Measurements from ENCODE around the gene NDUFB4.
"Not testable (repeated sequence)": the region's sequence is repeated elsewhere in the genome, so short reads cannot be mapped to it uniquely, and the experiment has no call there.

The NDUFB4 gene

DNA sequence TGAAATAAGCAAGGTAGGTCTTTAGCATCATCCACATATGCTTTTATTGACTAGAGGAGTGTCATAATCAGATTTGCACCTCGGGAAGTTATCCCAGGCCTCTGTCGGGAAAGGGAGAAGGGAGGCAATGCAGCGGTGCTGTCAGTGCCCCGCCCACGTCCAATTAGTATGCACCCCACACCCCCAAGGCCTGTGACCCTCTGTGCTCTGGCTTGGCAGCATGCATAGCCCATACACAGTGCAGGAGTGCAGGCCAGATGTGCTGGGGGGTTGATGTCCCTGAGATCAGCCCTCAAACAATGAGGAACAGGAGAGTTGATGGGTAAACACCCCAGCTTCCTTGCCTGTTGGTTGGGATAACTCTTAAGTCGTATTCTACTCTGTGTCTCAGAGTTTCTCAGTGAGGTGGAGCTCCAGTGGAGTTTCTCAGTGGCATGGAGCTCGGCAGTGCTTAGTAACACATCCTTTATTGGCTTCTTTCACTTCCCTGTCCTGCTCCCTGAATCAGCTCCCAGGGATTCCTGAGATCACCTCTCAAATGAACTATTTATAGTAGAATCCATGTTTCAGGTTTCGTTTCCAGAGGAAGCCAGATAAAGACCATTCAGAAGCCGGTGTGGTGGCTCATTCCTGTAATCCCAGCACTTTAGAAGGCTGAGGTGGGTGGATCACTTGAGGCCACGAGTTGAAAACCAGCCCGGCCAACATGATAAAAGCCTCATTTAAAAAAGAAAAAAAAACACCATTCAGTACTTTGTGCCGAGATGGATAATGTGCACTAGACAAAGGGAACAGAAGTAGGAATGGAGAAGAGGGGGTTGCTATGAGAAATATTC is 26.7 kb upstream of the NDUFB4 start:
- no peak for DNase-seq (ENCODE audit: low read depth)

DNA sequence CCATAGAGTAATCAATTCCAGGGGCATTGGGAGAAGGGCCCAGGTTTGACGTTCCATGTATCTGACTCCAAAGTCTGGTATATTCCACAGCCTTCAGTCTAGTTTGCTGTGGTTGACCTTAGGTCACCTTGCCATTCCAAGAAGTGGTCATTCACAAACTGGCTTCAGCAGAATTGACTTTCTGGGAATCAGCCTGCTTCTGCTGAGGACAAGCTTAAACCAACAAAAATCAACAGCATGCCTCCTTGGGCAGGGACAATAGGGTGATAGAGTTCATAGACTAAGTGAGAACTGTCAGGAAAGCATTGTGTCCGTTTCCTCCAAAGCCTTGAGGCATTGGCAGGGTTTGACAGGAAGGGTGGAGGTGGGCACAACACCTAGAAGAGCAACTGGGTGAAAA is 24.1 kb upstream of the NDUFB4 start:
- no peak for DNase-seq (ENCODE audit: low read depth)

DNA sequence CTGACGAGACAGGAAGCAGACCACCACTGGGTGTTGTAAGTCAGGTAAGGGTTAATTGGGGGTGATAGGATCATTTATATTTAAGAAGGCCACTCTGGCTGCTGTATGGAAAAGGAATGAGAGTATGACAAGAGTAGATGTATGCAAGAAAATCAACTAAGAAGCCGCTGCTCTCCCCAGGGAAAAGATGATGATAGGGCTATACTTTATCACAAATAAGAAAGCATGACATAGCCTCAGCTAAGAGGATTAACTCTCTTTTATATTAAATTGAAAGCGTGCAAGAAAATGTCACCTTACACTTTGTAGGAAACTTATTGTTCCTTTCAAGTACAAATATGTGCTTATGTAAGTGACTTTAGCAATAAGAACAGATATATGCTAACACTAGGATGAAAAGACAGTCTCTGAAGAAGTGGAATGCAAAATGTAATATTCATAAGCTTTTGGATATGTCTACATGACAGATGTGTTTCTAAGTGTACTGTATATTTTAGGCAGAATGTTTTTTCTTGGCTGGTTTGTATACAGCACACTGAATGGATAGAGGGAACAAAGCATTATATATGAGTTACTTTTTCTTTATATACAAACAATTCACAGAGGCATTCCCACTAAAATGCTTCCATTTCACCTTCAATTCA is 8.7 kb upstream of the NDUFB4 start:
- DNase-seq (ENCODE audit: low read depth): no peak

DNA sequence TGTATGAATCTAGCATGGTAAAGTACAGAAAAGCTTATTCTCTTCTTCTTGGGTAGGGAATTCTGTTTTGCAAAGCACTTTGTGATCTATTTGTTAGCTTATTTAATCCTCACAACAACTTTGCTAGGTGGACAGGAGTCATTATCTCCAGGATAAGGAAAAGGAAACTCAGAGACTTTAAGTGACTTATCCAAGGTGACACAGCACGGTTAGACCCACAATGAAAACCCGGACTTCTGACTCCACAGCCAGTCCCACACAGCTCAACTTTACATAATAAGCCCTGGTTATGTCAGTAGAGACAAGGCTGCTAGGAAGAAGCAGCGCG is 384 bp upstream of the NDUFB4 start:
- no peak for DNase-seq (ENCODE audit: low read depth)

DNA sequence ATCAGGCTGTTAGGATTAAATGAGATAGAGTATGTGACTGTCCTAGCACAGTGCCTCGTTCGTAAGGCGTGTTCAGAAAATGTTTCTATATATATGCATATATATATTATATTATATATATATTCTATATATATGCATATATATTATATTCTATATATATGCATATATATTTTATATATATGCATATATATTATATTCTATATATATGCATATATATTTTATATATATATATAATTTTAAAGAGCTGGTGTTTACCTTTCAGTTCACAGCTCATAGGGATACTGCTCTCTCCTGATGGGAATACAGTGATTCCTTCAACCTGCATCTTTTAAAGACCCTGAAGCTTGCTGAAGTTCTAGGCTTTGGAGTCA is 702 bp downstream of the NDUFB4 start:
- DNase-seq (ENCODE audit: low read depth): no peak

DNA sequence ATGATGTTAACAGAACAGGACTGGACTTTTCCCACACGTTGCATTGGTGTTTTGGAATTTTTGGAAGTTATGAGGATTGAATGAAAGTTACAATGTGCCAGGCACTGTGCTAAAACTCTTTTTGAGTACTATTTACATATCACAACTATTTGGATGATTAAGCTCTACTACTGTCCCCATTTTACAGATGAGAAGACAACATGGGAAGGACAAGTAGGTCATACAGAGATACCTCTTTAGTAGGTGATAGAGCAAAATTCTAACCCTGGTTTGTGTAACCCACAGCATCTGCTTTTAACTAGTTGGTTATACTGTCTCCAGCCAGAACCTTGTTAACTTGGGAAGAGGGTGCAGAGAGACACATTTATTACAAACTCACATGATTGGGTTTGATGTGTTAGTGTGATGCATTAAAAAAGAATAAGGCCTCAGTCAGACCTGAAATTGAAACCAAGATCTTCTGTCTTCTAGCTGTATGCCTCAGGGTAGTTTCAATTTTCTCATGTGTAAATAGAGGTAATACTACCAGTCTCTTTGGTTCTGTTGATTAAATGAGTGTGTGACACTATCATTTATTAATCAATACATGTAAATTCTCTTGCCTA is 1.4 kb downstream of the NDUFB4 start:
- DNase-seq (ENCODE audit: low read depth): no peak

DNA sequence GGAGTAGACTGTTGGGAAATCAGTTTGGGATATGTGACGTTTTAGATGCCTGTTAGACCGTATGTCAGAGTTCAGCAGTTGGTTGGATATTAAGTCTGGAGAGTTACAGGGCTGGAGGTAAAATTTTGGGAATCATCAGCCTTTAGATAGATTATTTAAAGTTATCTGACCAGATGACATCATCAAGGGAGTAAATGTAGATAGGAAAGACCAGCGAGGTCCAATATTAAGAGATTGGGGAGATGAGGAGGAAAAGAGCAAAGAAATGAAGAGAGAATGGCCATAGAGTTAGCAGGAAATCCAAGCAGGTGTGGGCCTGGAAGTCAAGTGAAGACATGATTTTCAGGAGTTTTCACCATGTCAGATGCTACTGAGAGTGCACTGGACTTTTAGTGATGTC is 3.1 kb downstream of the NDUFB4 start:
- DNase-seq (ENCODE audit: low read depth): no peak

DNA sequence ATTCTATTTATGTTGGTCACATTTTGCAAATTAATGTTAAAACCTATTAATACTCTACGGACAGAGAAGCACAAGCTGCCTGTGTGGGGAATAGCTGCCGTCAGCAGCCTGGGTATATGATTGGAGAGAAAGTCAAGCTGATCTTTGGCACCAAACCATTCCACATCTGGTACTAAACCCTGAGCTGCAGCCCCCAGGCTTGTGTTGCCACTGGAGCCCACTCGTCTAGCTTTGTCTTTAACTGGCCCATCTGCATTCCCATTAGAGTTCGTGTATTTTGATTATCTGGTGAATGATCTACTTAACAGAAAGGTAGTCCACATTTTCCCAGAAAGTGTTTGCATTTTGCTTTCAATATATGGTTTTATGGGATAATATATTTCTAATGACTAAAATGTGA is 5.4 kb downstream of the NDUFB4 start:
- DNase-seq (ENCODE audit: low read depth): no peak

DNA sequence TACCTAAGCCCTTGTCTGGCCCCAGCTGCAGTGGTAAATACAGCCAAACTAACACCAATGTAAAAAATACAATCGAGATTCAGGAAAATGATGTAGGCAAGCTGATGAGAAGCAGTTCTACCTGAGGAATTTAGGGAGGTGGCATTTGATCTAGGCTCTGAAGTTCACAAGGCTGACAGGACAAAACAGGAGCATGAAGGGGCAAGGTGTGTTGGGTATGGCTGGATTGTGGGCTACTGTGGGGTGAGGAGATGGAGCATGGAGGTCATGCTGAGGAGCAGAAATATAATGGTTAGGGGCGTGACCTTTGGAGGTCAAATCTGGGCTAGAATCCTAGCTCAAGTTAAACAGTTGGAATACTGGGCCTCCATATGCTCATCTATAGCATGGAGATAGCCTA is 6.5 kb downstream of the NDUFB4 start:
- DNase-seq (ENCODE audit: low read depth): no peak

DNA sequence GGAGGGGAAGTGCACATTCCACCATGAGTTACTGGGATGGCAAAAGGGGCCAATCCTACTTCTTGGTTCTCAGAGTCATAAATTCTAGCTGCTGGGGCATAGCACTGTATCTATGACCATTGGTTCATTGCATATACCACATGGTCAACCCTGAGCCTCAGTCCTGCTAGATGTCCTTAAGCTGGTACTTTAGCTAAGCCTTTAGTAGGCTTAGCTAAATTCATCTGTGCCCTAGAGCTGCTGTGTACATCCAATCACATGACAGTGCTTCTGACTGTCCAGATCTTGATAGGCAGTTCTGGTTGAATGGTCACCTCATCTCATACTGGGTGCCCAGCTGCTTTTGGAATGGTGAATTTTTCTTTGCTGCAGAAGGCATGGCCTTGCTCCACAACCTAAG is 8.2 kb downstream of the NDUFB4 start:
- no peak for DNase-seq (ENCODE audit: low read depth)

DNA sequence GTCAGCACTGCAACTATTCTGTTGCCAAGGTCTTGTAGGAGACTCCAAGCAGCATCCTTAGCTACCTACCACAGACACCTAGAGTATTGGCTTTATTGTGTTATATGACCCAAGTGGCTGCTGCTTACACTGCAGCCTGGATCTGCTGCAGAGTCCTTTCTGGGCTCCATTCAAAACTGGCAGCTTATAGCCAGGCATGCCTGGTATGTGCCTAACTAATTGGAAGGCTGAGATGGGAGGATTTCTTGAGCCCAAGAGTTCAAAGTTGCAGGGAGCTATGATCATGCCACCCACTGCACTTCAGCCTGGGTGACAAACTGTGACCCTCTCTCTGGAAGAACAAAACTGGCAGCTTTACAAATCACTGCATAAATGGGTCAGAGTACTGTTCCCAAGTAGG is 8.6 kb downstream of the NDUFB4 start:
- no peak for DNase-seq (ENCODE audit: low read depth)

DNA sequence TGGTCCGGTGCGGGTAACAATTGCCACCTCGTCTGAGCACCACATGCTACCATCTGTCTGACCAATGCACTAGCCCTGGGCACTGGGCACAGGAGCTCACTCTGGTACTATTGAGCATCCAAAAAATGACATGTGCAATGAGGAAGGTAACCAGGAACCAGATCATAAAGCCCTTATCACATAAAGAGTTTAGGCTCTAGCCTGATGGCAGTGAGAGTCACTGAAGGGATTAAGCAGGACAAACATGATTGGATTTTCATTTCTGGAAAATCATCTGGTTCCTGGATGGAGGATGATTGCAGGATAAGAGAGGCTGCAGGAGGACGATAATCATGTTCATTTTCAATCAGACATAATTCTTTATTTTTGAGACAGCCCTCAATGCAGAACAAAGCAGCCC is 12.4 kb downstream of the NDUFB4 start:
- no peak for DNase-seq (ENCODE audit: low read depth)

DNA sequence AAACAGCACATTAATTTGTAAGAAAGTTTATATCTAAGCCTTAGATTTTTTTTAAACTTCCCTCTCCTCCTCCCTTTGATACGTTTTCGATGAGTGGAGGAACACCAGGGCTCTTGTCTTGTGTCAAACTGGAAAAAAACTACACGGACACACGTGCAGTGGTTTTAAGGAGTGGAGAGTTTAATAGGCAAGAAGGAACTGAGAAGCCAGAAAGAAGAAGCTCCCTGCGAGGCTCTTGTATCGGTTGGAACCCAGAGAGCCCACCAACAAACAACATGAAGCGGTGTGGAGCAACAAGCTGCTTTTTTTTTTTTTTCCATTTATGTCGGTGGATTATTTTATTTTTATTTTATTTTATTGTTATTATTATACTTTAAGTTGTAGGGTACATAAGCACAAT is 18.6 kb downstream of the NDUFB4 start:
- no peak for DNase-seq (ENCODE audit: low read depth)

DNA sequence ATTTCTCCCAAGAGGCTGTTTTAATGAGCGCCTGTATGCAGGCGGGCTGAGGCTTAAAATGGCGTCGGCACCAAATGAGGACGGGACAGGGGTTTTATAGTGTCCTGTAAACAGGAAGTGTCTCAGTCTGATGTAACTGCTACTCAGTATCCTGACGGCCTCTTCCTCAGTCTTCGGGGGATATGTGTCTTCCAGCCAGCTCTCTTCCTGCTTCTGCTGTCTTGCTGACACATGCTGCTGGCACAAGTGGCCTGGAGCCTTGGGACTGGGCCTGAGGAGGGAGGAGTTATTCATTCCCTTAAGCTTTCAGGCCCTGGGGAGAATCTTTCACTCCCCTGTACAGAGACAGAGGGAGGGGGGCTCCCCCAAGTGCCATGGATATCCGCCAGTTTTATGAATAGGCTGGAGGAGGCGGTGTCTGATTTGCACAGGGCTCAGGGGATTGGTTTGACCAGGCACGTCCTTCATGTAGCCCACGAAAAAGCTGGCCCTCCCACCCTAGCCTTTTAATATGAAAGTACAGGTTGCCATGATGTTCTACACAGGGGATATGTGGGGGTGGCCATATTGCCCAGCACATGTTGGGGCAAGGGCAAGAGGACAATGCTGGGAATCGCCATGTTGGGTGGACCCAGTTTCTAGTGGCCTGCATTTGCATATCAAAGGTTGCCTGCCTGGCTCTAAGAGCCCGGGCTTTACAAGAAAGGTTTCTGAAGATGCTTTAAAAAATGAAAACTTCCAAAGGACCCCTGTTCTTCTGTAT is 19.9 kb downstream of the NDUFB4 start:
- no peak for DNase-seq (ENCODE audit: low read depth)

DNA sequence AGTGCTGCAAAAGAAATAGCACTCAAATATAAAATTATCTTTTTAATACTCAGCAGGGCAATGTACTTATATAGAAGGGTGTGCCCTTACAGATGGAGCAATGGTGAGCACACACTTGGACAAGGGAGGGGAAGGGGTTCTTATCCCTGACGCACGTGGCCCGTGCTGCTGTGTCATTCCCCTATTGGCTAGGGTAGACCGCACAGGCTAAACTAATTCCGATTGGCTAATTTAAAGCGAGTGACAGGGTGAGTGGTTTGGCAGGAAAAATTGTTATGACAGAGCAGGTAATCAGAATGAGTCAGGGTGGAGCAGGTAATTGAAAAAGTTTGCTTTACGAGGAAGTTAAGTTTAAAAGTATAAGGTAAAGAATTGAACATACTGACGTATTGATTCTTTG is 20.6 kb downstream of the NDUFB4 start:
- DNase-seq (ENCODE audit: low read depth): not testable (repeated sequence)

DNA sequence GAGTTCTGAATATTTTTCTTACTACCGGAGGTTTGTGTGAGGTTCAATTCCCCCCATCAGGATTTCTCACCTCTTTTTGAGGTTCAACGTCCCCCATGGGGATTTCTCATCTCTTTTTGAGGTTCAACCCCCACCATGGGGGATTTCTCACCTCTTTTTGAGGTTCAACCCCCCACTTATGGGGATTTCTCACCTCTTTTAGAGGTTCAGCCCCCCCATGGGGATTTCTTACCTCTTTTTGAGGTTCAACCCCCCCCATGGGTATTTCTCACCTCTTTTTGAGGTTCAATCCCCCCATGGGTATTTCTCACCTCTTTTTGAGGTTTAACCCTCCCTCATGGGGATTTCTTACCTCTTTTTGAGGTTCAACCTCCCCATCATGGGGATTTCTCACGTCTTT is 26.3 kb downstream of the NDUFB4 start:
- DNase-seq (ENCODE audit: low read depth): no peak

DNA sequence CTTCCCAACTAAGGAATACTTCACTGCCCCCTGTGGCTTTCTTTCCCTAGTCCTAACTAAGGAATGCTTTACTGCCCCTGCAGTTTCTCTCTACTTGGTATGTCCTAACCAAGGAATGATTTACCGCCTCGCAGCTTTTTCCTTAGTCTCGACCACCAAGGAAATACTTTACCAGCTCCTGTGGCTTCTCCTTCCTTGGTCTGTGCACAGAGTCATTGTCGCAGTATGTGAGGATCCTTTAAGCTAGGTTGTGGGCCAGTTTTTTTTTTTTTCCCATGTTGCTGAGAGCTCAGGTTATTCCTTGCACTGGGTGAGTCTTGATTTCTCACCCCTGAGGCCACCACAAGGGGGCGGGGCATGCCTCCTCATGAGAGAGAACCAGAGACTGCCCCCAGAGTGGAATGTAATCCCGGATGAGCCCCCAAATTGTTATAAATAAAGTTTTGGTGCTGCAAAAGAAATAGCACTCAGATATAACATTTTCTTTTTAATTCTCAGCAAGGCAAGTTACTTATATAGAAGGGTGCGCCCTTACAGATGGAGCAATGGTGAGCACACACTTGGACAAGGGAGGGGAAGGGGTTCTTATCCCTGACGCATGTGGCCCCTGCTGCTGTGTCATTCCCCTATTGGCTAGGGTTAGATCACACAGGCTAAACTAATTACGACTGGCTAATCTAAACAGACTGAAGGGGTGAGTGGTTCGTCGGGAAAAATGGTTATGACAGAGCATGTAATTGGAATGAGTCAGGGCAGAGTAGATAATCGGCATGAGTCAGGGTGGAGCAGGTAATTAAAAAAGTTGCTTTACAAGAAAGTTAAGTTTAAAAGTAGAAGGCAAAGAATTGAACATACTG is 27.0 kb downstream of the NDUFB4 start:
- no peak for DNase-seq (ENCODE audit: low read depth)

DNA sequence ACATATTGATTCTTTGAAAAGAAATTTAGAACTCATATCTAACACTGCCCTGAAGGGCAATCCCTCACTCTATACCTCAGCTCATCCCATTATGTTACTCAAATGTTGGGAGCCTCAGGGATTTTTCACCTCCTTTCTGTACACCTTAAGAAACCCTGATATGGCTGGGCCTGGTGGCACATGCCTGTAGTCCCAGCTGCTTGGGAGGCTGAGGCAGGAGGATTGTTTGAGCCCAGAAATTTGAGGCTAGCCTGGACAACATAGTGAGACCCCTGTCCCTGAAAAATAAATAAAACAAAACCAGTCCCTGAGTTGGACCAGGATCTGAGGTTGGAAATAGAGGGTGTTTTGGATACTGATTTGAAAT is 27.6 kb downstream of the NDUFB4 start:
- DNase-seq (ENCODE audit: low read depth): no peak

DNA sequence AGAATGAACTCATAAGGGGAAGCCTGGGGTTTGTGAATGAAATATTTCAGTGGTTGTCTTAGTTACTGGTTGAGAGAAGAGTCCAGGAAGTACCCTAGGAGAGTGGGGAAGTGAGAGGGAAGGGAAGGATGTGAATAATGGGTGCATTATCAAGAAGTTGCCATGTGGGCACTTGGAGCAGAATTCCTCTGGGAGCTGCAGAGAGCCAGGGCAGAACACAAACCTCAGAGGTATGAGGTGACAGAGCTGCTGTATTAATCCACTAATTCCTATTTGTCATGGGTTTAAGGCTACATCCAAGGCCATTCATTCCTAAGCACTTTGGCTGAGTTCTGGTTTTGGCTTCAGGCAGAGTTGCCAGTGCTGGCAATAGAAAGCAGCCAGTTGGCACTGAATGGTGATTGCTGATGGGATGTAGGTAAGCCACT is 29.0 kb downstream of the NDUFB4 start:
- no peak for DNase-seq (ENCODE audit: low read depth)

DNA sequence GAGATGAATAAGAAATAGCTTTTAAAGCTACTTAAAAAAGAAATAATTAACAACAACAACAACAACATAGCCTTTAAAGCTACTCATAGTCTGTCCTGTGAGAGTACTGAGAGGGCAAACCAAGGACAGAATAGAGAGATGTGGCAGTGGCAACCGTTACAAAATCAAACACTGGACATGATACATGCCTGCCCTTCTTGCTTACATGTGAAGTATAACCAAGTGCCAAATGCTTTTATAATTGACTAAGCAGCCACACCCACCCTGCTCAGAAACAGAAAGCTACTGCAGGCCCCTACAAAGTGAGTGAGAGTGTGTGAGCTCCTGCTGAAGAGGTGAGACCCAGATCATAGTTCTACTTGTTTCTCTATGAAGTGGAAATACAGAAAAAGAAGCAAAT is 38.4 kb downstream of the NDUFB4 start:
- no peak for DNase-seq (ENCODE audit: low read depth)

DNA sequence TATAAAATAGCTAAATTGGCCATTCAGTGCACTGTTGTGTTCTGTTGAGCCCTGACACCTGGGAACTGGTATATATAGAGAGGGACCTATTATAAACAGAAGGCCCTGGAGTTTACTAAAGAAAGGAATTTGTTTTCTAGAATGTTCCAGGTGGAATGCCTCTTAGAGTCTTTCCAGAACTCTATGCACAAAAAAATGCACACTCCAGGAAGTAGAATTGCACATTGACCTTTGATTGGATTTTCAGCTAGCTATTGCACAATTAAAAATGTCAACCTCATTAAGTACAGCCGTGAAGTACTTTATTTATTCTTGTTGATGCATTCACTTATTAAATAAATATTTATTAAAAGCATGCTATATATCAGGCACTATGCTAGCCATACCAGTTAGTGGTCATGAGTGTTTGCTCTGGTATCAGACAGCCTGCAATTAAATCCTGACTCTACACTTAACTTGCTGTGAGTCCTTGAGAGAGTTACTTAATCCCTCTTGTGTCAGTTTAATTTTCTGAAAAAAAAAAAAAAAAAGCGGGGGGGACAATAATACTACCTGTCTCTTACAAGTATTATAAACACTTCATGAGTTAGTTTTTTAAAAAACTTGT is 40.8 kb downstream of the NDUFB4 start:
- no peak for DNase-seq (ENCODE audit: low read depth)
